GM18499 (cell line): ENCODE measurements around the gene CDH19.
"Not testable (repeated sequence)": the region's sequence is repeated elsewhere in the genome, so short reads cannot be mapped to it uniquely, and the experiment has no call there.

Experiments
- ATAC-seq: cut with Tn5 transposase; IDR thresholded peaks from one replicate; pipeline ENCODE4 v1.9.1; 2021; ENCODE audit warnings: moderate number of reproducible peaks; ENCODE audit not compliant: insufficient read depth, unreplicated experiment

CDH19 gene

GRCh38 chr18:66466184-66466583 lies 137.7 kb downstream of the CDH19 start:
- not testable (repeated sequence) for ATAC-seq

GRCh38 chr18:66461344-66461743 lies 142.5 kb downstream of the CDH19 start:
- no peak for ATAC-seq

- no peak for ATAC-seq
Observed at GRCh38 chr18:66457245-66457644, 146.6 kb downstream of the CDH19 start.
